Urinary bladder (tissue), 4 donors: Measurements from ENCODE around the gene DCN. TPM values are rescaled to one million over a fixed set of nuclear protein-coding genes. Genes with fewer than 3 reads are reported as not detected.
A peak's percentile ranks its signal among the peaks of the same experiment; 100 is the strongest.

Experiments
- DNase-seq: peaks from one replicate; pipeline ENCODE4 v3.0.0-alpha.2; 2015; ENCODE audit errors: extremely low spot score
- H3K27ac ChIP-seq: one replicate; pipeline ENCODE4 v1.5.1; 2013; ENCODE audit warnings: low read depth, mild to moderate bottlenecking, moderate library complexity
- H3K36me3 ChIP-seq: one replicate; pipeline ENCODE4 v1.6.1; 2013; ENCODE audit warnings: mild to moderate bottlenecking, moderate library complexity; ENCODE audit not compliant: insufficient read depth
- H3K4me1 ChIP-seq: one replicate; pipeline ENCODE4 v1.6.1; 2013; ENCODE audit warnings: mild to moderate bottlenecking, moderate library complexity; ENCODE audit not compliant: insufficient read depth
- H3K4me3 ChIP-seq: one replicate; pipeline ENCODE4 v1.5.1; 2013; ENCODE audit warnings: low read depth, low read length
- WGBS: extraction: QIAGEN DNeasy Blood & Tissue Kit; methylation state at CpG from one replicate; pipeline ENCODE4 v1.1.7; 2013; 5-methylcytosine and 5-hydroxymethylcytosine counted together
- polyA plus RNA-seq: library from polyadenylated mRNA; stranded (reverse); fragments of 200-250 nt; gene quantifications from one replicate; pipeline ENCODE4 v1.2.3, GENCODE V29; 2013
- total RNA-seq: library from RNA; depleted of rRNA; stranded (reverse); fragments of >200 nt; gene quantifications from one replicate; pipeline ENCODE4 v1.2.3, GENCODE V29; 2014
- donor health status: healthy with polysubstance abuse.
- donor health status: healthy.

The DCN gene
- total and polyA plus RNA-seq, 2 donors: 2,925 to 3,503 TPM

- H3K4me3 ChIP-seq: peak overlapping the region; percentile 38
- 19% methylated on average over 7 of the region's 7 CpGs for WGBS
- peak overlapping the region; percentile 26 for H3K27ac ChIP-seq
- no peaks in the 10 kb centered on the region for H3K36me3 ChIP-seq
- no peak for DNase-seq
- H3K4me1 ChIP-seq: no peaks in the 10 kb centered on the region
Measured at GRCh38 chr12:91179315-91179714, 3.3 kb downstream of the DCN start.

DNA sequence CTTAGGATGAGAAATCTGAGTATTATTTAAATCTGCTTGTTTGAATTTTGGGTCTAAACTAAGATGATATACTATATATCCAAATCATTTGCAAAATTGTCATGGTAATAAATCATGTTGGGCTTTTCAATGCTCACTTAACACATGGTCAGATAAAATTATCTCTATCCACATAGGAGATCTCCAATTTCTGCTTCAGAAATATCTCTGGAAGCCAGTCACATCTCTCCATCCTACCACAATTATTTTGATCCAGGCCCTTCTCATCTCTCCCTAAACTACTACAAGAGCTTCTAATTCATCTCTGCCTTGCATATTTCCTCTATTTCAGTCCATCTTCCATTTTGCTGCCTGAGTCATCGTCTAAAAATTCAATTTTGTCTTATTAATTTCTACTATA lies 3.8 kb downstream of the DCN start:
- Histone ChIP-seq H3K36me3 (no peaks in the 10 kb centered on the region), H3K4me3 (peak overlapping the region; percentile 38), H3K27ac (peak overlapping the region; percentile 26), H3K4me1 (no peaks in the 10 kb centered on the region)
- no peak for DNase-seq
- WGBS: 29% methylated on average over 1 of the region's 1 CpG

GRCh38 chr12:91178139-91178561 lies 4.5 kb downstream of the DCN start:
- H3K4me3 ChIP-seq: peak overlapping the region; percentile 38
- no peak for DNase-seq
- H3K36me3 ChIP-seq: no peaks in the 10 kb centered on the region
- no peaks in the 10 kb centered on the region for H3K4me1 ChIP-seq
- peak overlapping the region; percentile 69 for H3K27ac ChIP-seq
- 18% methylated on average over 7 of the region's 7 CpGs for WGBS

DNA sequence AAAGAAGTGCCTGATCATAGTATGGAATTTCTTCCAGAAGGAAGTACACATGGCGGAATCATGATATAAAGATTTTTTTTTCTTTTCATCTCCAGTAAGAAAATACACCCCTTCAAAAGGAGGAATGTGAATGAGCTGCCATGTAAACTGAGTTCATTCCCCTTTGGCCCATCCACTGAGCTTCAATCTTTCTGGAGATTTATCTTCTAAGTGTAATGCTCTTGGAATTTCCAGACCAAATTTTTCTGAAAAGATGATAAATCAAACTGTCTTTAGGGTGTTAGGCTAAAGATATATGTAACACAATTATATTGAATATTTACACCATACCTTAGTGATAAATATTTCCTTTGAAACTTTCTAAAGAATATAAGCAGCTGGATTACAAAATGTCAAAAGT lies 5.2 kb downstream of the DCN start:
- DNase-seq: no peak
- 43% methylated on average over 1 of the region's 1 CpG for WGBS
- peak overlapping the region; percentile 39 for H3K4me3 ChIP-seq
- no peak overlapping the region for H3K27ac ChIP-seq
- no peaks in the 10 kb centered on the region for H3K36me3 ChIP-seq
- no peaks in the 10 kb centered on the region for H3K4me1 ChIP-seq

DNA sequence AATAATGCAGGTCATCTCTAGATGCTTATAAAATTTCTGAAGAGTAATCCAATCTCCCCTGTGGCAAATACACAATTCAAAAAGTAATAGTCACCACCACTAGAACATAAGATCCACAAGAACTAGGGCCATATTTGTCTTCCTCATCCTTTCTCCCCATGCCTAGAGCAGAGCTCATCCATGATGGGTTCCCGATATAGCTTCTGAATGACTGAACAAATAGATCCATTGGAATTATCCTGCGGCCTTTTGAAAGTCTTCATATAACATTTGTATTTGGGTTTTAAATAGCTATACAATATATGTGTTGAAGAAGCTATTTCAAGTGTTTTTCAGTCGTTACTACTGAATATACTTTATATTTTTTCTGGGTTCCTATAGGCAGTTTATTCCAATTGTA lies 5.7 kb downstream of the DCN start:
- H3K4me1 ChIP-seq: no peaks in the 10 kb centered on the region
- no peak for DNase-seq
- H3K27ac ChIP-seq: no peak overlapping the region
- WGBS: 66% methylated on average over 3 of the region's 3 CpGs
- H3K36me3 ChIP-seq: no peaks in the 10 kb centered on the region
- H3K4me3 ChIP-seq: peak overlapping the region; percentile 39

GRCh38 chr12:91176358-91176757 lies 6.3 kb downstream of the DCN start:
- WGBS: 63% methylated on average over 2 of the region's 2 CpGs
- DNase-seq: no peak
- H3K4me3 ChIP-seq: peak overlapping the region; percentile 49
- H3K36me3 ChIP-seq: no peaks in the 10 kb centered on the region
- no peaks in the 10 kb centered on the region for H3K4me1 ChIP-seq
- no peak overlapping the region for H3K27ac ChIP-seq

GRCh38 chr12:91173124-91173523 lies 9.5 kb downstream of the DCN start:
- 32% methylated on average over 1 of the region's 1 CpG for WGBS
- H3K4me3 ChIP-seq: peak overlapping the region; percentile 42
- H3K27ac ChIP-seq: no peak overlapping the region

DNA sequence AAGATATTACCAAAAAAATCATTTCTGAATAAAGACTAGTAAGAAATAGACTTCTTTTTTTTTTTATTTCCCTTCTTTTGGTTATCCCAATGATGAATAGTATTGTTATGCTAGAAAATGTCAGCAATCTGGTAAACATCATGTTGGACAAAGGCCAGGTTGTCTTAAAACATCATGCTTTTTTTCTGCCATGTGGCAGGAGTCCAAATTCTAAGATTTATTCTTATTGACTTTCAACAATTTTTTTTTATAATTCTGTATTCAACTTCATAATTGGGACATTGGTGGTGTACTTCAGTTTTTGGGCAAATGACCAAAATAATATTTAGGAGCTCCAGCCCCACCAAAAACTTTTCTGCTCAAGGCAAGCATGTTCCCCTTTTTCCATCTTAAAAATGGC lies 10.5 kb downstream of the DCN start:
- no peaks in the 10 kb centered on the region for H3K36me3 ChIP-seq
- no peak overlapping the region for H3K27ac ChIP-seq
- no peak overlapping the region for H3K4me3 ChIP-seq
- DNase-seq: no peak
- no peaks in the 10 kb centered on the region for H3K4me1 ChIP-seq

More at GRCh38 chr12:91173124-91173523, 9.5 kb downstream of the DCN start:
- DNase-seq: no peak
- H3K4me1 ChIP-seq: no peaks in the 10 kb centered on the region
- H3K36me3 ChIP-seq: no peaks in the 10 kb centered on the region

- 49% methylated on average over 2 of the region's 2 CpGs for WGBS
- Histone ChIP-seq H3K27ac (no peak overlapping the region), H3K36me3 (no peaks in the 10 kb centered on the region), H3K4me1 (peaks cover 1% of the 10 kb centered on the region), H3K4me3 (no peak overlapping the region)
- no peak for DNase-seq
Measured at GRCh38 chr12:91171476-91171875, 11.1 kb downstream of the DCN start.

GRCh38 chr12:91163116-91163515 lies 19.5 kb downstream of the DCN start:
- no peak for DNase-seq
- Histone ChIP-seq H3K36me3 (no peaks in the 10 kb centered on the region), H3K4me3 (no peak overlapping the region), H3K4me1 (peaks cover 1% of the 10 kb centered on the region), H3K27ac (no peak overlapping the region)

DNA sequence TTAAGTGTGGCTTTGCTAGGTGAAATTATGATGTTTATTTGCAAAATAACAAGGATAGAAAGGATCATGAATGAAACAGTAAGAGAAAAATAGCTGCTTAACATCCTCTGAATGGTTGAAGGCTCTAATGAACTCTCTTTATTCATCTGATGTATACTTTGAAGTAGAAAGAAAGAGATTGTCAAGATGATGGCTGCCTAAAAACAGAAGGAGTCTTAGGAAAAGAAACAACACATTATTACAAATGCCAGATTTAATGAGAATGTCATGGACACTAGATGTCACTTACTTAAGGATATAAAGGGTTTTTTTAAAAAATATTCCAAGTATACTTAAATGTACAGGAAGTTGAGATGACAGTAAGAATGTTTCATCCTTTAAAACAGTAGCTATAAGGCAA lies 21.6 kb downstream of the DCN start:
- Histone ChIP-seq H3K27ac (no peak overlapping the region), H3K4me3 (no peak overlapping the region), H3K4me1 (no peaks in the 10 kb centered on the region), H3K36me3 (no peaks in the 10 kb centered on the region)
- no peak for DNase-seq

DNA sequence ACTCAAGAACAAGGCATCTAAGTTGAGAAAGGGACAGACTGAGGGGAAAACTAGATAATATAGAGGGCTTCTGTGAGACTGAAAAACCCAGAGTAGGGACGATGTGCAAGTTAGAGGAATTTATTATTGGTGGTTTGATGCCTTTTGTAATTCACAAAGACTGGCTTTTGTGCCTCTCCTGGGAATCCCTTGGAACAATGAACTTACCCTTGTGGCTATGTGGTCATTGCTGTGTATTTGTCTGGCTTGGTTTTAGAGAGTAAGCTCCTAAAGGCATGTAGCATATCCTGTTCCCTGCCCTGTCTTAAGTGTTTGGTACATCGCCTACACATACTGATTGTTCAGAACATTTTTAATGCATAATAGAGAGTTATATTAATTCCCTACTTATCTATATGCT lies 26.6 kb downstream of the DCN start:
- Histone ChIP-seq H3K4me1 (no peaks in the 10 kb centered on the region), H3K36me3 (peaks cover 2% of the 10 kb centered on the region), H3K27ac (no peak overlapping the region), H3K4me3 (no peak overlapping the region)
- 77% methylated on average over 2 of the region's 2 CpGs for WGBS
- DNase-seq: no peak

GRCh38 chr12:91154131-91154530 lies 28.5 kb downstream of the DCN start:
- H3K4me1 ChIP-seq: no peaks in the 10 kb centered on the region
- DNase-seq: no peak
- no peak overlapping the region for H3K4me3 ChIP-seq
- no peak overlapping the region for H3K27ac ChIP-seq
- 33% methylated on average over 3 of the region's 3 CpGs for WGBS
- peaks cover 4% of the 10 kb centered on the region for H3K36me3 ChIP-seq

- H3K27ac ChIP-seq: no peak overlapping the region
- no peak overlapping the region for H3K4me3 ChIP-seq
- no peaks in the 10 kb centered on the region for H3K4me1 ChIP-seq
- no peaks in the 10 kb centered on the region for H3K36me3 ChIP-seq
- DNase-seq: no peak
- 85% methylated on average over 2 of the region's 2 CpGs for WGBS
Measured at GRCh38 chr12:91144053-91144452, 38.6 kb downstream of the DCN start.

DNA sequence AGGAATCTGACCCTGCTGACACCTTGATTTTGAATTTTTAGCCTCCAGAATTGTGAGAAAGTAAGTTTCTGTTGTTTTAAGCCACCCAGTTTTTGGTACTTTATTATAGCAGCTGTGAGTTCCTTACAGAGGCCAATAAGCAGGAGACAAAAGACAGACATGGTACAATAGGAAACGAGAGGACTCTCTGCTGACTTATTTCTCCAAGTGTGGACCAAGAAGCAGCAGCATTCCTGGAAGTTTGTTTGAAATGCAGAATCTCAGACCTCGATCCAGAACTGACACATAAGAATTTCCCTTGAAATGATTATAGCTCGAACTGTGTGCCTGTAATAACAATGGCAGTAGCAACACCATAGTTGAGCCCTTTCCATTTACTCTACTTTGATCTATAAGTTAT lies 39.4 kb downstream of the DCN start:
- WGBS: 34% methylated on average over 3 of the region's 3 CpGs
- Histone ChIP-seq H3K4me1 (no peaks in the 10 kb centered on the region), H3K4me3 (no peak overlapping the region), H3K27ac (peak overlapping the region; percentile 38), H3K36me3 (no peaks in the 10 kb centered on the region)
- no peak for DNase-seq
